Suppressor macrophage treated with lipopolysaccharide for 1 hour (primary cell): ENCODE measurements around the gene MDK.

Source experiments
- DNase-seq, 3 donors: peaks; one replicate each; pipeline ENCODE4 v3.0.0-alpha.2; 2020 to 2022

Gene MDK

GRCh38 chr11:46348566-46349401 is 32.7 kb upstream of the MDK start:
- DNase-seq: no peak

DNA sequence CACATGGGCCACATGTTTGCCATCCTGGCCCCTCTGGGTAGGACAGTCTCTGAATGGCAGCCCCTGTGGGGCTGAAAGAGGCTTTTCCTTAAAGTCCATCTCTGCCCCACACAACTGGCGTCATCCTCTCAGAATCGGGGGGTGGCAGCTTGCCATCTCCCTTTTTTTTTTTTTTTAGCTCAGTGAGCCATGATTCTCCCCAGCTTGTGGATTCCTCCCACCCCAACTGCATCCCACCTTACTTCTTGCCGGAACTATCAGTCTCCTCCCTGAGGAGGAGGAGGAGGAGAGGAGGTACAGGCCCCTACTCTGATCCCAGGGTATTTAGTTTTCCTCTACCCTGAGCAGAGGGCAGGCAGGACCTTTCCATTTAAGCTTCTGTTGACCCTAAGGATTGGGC is 30.8 kb upstream of the MDK start:
- DNase-seq: no peak

DNA sequence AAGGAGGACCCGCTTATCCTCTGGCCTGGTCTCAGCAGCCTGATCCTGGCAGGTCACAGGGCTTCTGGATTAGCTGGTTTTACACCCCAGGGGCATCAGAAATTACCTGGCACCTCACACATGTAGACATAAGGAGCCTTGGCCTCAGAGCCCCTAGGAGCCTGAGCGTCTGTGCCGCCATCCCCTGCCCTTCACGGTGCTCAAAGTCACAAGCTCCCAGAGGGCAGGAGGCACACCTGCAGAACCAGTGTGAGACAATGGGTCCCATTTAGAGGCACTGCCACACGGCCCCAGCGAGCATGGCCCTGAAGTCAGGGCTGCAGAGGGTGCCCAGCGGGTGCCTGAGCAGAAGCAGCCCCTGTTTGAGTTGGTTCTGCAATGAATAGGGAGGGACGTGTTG is 30.3 kb upstream of the MDK start:
- DNase-seq: no peak

DNA sequence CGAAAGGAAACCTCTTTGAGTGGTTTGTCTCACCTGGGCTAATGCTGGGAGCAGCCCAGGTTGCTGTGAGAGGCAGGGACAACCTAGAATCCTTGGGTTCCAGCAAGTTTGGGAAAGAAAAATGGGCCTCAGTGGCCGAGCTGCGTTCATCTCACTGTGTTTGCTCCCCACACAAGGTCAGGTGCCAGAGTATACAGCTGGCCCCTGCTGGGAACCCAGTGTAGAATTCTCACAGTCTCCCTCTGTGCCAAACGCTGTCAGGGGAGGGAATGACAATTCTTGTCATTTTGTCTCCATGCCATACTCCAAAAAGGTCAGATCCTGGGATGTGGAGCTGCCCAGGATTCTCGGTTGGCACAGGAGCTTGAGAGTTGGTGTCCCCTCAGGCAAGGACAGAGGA is 29.9 kb upstream of the MDK start:
- DNase-seq: no peak

DNA sequence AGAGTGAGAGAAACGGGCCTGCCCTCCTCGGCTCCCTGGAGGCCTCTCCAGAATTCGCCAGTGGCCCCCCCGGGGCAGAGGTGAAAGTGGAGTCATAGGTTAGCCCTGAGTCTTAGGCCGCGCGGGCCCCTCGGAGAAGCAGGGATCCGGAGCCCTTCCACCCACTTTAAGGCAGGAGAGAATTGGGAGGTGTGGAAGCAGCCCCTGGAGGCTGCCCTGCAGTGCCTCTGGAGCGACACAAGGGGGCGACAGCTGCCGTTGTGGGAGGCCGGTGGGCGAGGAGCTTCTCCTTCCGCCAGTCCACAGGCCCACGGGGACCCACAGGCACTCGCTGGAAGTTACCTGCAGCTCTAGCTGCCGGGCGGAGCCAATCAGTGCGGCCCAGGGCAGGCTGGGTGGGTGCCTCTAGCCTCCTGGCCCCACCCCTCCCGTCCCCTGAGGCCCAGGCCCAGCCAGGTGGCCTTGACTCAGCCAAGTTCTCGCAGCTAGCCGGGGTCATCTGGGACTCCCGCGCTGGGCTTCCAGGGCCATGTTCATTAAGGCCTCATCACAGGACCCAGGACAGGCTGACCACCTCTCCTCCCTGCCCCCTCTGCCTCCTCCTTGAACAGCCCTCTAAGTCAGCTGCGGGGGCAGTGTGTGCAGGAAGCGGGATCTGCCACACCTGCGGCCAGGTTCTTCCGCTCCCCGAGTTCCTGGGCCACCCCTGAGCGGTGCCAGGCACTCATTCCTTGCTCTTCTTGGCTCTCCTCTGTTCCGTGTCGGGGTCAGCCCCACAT is 29.2 kb upstream of the MDK start:
- DNase-seq: peak; percentile 69 to 81 (median 77)

DNA sequence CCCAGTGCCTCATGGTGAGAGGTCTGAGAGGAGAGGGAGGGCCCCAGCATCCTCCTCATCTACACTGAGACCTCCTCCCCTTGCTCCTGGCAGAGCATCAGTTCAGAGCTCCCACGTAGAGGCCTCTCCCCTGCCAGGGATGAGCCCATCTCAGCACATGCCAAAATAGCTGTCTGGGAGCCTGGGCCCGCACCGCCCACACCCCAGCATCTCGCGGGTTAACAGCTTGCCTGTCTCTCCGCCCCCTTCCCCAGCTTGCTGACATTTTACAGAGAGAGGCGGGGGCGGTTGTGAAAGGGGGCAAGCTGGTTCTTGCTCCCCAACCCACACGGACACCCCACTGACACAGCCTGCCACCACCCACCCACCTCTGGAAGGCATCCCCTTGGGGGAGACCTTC is 27.8 kb upstream of the MDK start:
- DNase-seq: peak in 1 of 3 donors; percentile 41

GRCh38 chr11:46356924-46357482 is 24.5 kb upstream of the MDK start:
- peak in 2 of 3 donors; percentile 73 to 80 for DNase-seq

DNA sequence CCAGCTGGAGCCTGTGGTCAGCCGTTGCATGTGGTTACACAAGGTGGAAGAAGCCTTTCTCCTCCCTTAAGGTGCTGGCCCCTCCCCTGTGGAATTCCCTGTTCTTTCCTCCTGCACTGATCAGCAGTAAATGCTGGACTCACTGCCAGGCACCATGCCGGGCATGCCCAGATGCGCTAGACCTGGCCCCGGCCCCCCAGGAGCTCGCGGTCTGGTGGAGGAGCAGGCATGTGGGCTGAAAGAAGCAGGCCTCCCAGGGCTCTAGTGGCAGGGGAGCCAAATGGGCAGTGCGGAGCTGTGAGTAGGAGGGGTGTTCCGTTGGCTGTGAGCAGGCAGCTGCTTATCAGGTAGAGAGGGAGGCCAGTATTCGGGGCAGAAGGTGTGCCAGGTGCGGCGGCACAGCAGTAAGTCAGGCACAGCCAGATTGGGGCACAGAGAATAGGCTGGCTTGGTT is 24.0 kb upstream of the MDK start:
- peak in 2 of 3 donors; percentile 58 to 63 for DNase-seq

DNA sequence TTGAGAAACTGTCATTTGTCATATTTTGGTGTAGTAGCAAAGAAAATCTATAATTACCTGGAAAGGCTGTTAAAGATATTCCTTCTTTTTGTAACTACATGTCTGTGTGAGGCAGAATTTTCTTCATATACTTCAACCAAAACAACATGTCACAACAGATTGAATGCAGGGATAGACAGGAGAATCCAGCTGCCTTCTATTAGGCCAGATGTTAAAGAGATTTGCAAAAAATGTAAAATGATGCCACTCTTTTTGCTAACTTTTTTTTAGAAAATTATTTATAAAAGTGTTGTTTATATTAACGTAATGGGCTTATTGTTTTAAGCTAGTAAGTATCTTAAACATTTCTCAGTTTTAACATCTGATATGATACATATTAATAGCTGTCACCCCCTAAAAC is 21.5 kb upstream of the MDK start:
- no peak for DNase-seq

GRCh38 chr11:46360878-46361277 is 20.6 kb upstream of the MDK start:
- DNase-seq: peak; percentile 72 to 75 (median 75)

DNA sequence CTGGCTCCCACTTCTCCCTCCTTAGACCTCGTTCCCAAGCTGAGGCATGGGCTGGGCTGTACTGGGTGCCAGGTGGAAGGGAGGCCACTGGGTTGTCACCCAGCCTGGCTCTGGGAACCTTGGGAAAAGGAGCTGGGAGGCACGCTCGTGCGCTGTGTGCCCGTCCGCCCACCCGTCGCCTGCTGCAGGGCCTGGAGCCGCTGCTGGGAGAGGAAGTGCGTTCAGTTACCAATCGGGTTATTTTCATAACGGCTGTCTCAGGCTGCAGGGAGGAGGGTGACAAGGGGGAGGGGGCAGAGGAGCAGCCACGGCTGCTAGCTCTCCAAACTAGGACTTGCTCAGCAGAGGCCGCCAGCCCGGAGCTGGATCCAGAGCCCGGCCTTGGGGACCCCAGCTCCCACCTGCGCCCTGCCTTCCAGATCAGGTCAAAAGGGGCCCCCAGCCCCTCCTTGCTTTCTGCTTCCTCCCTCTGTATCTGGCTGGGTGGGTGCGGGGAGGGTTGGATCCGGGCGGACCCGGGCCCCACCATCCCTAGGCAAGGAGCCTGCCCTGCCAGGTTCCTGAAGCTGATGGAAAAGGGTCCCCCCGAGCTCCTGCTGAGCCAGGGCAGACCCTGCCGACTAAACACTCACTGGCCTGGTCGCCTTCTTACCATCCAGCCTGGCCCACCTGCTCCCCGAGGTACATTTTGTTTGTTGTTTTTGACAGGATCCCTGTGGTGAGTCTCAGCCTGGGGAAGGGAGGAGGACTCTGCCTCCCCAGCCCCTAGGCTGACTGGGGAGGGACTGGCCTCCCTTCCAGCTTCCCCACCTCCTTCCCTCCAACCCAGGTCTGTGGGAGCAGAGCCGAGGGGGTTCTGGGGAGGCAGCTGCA is 19.9 kb upstream of the MDK start:
- peak; percentile 91 to 93 (median 93) for DNase-seq

GRCh38 chr11:46362156-46363030 is 19.1 kb upstream of the MDK start:
- no peak for DNase-seq

DNA sequence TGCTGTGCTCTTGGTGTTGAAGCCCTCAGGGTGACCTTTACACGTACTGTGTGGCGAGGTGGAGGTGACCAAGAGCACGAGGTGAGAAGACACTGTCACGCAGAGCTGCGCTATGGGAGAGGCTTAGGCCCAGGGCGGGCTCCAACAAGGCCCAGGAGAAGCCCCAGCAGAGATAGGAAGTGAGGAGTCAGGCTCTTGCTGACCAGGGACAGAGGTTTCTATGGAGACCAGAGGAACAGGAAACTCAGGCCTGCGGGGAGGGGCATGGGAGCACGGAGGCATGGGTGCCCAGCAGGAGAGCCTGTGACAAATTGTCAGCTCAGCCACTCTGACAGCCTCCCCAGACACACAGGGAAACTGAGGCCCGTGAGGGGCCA is 18.4 kb upstream of the MDK start:
- peak; percentile 90 to 93 (median 92) for DNase-seq

DNA sequence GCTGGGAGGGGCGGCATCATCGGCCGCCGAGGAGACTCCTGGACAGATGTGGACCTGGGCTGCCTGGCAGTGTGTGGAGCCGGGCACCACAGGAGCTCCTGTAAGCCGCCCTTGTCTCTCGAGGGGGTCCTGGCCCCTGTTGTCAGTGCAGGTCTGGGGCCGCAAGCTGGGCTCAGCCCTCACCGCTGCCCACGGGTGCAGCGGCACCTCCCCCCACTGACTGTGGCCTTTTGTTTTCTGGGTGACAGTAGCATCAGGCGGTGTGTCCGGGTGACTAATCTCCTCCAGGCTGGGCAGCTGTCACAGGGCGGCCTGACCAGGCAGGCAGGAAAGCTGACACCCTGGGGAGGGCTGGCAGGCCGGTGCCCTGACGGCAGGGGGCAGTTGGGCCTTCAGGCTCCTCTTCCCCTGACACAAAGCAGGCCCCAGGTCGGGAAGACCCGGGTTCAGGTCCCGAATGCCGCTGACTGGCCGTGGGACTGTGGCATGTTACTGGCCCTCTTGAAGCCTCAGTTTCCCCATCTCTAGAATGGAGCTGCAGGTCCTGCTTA is 17.9 kb upstream of the MDK start:
- DNase-seq: peak; percentile 82 to 88 (median 88)

DNA sequence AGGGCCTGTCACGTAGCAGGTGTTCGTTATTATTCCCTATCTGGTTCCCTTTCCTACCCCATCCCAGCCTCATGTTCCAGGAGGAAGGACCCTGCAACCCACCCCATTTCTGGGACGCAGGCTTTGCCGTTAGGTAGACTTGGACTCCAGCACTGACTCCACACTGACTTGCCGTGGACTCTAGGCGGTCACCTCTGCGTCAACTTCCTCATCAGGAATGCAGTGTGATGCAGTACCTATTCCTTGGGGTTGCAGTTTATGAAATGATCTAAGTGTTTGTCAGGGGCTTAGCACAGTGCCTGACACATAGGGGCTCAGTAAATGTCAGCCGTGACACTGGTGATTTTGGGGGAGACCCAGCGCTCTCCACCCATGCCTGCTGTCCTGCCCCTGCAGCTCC is 17.4 kb upstream of the MDK start:
- no peak for DNase-seq

DNA sequence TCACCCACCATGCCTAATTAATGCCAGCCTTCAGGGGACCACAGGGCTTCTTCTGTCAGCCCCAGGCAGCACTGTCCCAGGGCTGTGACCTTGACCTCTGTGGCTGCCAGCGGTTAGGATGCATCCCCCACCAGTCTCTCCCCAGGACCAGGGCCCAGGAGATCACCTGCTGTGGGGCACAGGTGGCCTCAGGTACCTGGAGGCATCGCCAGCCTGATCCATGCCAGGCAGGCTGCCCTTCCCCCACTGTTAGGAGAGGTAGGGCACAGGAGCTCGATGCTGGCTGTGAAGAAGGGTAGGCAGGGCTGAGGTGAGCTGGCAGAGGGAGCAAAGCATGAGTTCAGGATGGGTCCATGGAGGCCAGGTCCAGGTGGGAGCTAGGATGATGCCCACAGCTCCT is 16.7 kb upstream of the MDK start:
- DNase-seq: no peak

GRCh38 chr11:46366260-46366659 is 15.2 kb upstream of the MDK start:
- no peak for DNase-seq

- DNase-seq: no peak
These were observed 14.8 kb upstream of the MDK start for GRCh38 chr11:46366661-46367161.

- peak; percentile 77 to 89 (median 81) for DNase-seq
These were observed 14.1 kb upstream of the MDK start for GRCh38 chr11:46367244-46367915.

- DNase-seq: no peak
These were observed 13.6 kb upstream of the MDK start for GRCh38 chr11:46367916-46368267.
